ENCODE results near the gene NEDD4L.

The NEDD4L gene

DNA sequence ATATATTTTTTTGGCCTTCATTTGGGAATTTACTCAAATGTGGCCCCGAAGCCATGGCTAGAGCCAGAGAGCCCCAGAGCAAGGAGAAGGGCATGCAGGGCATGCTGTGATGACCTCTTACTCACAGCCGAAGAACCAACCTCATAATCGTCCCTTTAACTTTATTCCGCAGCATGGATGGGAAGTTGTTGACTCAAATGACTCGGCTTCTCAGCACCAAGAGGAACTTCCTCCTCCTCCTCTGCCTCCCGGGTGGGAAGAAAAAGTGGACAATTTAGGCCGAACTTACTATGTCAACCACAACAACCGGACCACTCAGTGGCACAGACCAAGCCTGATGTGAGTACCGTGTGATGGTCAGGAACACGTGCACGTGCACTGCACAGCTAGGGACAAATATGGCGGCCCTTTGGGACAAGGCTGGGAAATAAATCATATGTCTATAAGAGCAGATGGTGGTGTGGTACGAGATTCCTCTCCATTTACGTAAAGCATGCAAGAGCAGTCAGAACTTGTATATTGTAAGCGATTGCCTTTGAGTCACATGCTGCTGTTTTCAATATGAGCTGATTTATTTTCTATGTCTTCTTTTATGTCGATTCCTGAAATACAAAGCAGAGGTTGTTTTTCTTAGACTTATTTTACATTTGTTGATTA is 280.9 kb downstream of the NEDD4L start:
- DNase-seq: no peak

DNA sequence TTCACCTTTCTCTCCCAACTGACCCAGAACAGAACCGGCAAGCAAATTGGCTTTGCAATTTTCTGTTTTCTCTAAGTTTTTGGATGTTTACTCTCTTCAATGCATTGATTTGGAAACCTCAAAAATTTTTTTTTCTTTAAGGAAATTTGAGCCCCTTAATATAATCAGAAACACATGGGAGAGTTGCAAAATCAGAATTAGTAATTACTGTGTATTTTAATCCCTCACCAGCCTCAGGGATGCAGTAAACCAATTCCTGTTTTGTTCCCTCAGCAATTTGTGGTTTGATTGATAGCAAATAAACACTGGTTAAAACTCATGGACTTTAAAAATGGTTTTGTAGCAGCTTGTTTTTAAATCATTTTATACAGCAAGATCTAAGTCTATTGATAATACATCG is 281.5 kb downstream of the NEDD4L start:
- no peak for DNase-seq

GRCh38 chr18:58334061-58334460 is 290.0 kb downstream of the NEDD4L start:
- no peak for DNase-seq

DNA sequence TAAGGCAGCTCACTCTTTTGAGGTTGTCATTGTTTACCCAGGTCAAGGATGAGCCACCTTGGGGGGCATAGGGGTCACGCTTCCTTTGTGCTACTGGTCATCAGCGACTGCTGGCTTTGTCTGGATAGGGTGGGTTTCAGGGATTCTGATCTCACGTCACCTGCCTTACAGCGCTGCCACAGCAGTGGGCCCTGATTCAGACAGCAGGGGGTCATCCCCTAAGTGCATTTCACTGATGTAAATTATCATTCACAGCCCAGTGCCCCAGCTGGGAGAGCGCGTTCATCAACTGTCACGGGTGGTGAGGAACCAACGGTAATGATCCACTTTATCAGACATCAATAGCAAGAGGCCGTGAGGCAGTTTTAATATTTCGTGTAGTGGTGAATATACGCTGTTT is 291.2 kb downstream of the NEDD4L start:
- DNase-seq: no peak

DNA sequence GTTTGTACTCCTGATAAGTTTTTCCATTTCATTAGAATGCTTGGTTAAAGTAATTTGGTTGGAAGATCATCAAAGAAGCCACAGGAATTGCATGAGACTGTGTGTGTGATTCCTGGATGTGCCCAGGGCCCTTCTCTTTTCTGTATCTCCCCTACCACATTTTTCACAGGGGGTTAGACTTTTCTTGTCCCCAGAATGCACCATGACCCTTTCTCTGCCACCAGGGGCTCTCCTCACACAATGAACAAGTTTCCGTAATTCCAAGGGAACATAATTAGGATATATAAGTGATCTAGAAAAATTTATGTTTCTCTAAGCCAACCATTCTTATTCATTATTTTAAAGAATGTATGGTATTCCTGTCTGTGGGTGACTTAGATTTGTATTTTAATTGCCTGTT is 291.8 kb downstream of the NEDD4L start:
- no peak for DNase-seq

DNA sequence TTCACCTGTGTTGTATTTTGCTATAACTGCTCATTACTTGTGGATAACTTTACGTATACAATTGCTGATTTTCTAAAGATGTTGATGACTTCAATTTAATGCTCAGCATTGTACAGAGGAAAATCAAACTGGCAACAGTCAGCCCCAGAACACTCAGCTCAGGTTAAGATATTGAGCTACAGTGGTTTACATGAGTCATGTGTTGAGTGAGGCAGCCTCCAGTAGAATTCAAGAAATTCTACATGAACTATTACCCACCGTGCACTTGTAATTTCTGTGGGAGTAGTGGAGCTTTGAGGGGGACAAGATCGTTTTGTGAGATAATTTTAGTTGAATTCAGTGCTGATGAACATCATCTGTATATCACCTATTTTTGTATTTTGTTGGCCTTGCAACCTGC is 292.6 kb downstream of the NEDD4L start:
- DNase-seq: no peak

GRCh38 chr18:58337285-58337684 is 293.3 kb downstream of the NEDD4L start:
- no peak for DNase-seq

GRCh38 chr18:58337686-58338085 is 293.7 kb downstream of the NEDD4L start:
- no peak for DNase-seq

DNA sequence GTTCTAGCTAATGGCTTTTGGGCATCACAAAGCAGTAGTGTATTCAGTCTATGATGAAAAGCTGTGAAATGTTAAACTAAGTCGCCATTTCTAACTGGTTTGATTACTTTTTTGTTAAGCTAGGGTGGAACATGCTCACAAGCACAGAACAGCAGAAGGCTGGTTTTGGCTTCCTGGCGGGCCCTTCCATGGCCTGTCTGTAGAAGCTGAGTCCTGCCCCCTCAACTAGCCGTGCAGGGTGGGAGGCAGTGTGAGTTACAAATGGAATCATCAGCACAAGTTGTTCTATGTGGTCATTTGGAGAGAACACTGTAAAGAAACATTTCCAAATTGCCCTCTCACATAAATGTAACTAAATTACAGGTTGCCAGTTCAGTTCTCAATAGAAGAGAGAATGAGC is 294.1 kb downstream of the NEDD4L start:
- no peak for DNase-seq

GRCh38 chr18:58338961-58339592 is 295.1 kb downstream of the NEDD4L start:
- DNase-seq: no peak

- no peak for DNase-seq
Observed at GRCh38 chr18:58339890-58340289, 295.9 kb downstream of the NEDD4L start.

DNA sequence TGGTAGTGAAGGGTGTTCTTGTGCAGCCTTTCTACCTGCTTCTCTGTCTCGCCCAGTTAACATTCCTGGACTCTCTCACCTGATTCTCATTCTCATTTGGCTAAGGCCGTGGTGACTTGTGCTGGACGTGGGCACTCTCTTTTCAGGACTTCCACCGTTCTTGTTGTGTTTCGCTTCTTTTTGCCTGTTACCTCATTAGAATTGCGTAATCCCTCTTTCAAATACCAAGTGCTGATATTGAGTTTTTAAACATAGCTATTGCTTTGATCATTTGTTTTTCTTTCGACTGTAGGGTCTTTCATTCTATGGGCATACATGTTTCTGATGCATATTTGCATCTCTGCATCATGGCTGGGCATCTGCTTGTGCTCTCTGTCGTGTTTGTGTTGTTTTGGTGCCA is 297.9 kb downstream of the NEDD4L start:
- no peak for DNase-seq

- no peak for DNase-seq
Observed at GRCh38 chr18:58344080-58344670, 300.1 kb downstream of the NEDD4L start.

- no peak for DNase-seq
Observed at GRCh38 chr18:58344861-58345463, 300.9 kb downstream of the NEDD4L start.

DNA sequence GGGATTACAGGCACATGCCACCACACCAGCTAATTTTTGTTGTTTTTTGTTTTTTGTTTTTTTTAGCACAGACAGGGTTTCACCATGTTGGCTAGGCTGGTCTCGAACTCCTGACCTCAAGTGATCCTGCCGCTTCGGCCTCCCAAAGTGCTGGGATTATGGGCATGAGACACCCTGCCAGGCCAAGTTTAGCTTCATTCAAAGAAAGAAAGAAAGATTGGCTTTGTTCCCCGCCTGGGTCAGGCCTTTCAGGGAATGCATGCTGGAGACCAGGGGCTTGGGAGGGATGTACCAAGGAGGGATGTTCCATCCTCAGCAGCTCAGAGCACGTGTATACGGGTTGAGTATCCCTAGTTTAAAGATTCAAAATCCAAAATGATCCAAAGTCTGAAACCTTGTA is 301.8 kb downstream of the NEDD4L start:
- no peak for DNase-seq

DNA sequence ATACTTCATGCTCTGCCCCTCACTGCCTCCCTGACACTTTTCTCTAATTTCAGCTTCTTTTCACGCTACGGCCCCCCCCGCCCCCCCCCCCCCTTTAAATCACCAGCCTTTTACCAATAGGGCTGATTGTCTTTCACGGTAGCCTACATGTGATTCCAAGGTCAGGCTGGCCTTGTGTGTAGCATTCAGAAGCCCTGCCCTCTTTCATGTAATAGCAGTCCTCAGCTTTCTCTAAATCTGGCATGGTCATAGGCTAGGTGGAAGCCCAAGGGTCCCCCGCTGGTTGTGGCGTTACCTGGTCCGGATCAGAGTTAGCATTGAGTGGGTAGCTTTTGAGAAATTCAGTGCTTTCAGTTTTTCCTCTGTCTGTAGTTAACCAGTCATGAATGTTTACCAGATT is 303.1 kb downstream of the NEDD4L start:
- DNase-seq: no peak

DNA sequence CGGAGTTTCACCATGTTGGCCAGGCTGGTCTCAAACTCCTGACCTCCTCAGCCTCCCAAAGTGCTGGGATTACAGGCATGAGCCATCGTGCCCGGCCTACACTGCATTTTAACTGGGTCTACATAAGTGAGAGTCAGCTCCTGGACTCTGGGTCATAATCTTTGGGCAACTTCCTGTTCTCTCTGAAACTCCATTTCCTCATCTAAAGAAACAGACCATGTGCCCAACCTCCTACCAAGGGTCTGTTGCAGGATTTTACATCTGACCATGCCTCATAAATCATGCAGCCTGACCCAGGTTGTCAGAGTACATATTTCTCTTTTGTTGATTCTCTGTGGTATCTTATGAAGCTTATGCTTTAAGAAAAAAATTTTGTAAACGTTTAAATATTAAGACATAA is 304.5 kb downstream of the NEDD4L start:
- DNase-seq: no peak

GRCh38 chr18:58348951-58349350 is 304.9 kb downstream of the NEDD4L start:
- no peak for DNase-seq

DNA sequence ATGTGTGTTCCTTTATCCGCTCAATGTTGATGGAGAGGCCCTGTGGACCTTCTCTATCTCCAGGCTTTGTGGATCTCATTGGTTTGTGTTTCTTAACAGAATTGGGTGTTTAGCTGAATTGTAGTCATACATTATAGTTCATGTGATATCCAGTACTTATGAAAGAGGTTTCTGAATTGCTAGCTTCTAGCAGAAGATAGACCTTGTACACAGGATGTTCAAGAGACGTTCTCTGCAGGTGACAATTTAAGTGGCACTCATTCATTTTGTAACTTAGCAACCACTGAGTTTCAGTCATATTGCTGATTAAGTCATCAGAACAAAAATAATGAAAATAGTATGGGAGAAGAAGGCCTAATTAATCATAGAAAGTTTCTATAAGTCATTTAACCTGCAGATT is 305.6 kb downstream of the NEDD4L start:
- no peak for DNase-seq

DNA sequence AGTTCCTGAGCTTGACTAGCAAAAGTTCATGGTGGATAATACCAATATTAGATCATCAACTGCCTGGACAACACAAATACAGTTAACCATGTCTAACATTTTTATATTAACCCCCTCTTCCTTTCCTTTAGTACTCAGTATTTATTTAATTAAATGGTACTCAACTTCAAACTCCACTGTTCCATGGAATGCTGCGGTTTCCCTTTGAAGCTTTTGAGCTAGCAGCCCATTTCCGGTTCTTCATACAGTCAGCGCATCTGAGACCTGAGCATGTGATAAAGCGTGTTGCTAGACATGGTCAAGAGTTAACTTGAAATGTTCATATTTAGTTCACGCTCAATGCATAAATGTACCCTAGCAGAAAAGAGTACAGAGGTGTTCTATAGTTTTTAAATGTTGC is 306.5 kb downstream of the NEDD4L start:
- no peak for DNase-seq

DNA sequence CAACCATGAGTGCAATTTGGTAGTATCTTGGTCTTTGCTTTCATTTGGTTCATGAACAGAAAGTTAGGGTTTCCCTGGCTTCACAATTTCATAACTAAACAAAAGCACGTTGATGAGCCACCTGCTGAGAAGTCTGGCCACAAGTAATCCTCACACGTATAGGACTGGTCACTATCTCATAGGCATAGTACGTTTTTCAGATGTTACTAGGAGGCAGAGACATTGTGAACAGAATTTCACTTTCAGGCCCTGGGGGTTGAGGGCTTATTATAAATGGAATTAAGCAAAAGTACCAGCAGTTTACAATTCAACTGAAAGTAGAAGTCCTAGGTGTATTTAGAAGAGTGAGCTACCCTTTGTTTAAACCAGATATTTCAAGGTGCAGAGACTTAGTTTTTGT is 307.8 kb downstream of the NEDD4L start:
- DNase-seq: no peak

GRCh38 chr18:58353581-58353980 is 309.6 kb downstream of the NEDD4L start:
- no peak for DNase-seq

DNA sequence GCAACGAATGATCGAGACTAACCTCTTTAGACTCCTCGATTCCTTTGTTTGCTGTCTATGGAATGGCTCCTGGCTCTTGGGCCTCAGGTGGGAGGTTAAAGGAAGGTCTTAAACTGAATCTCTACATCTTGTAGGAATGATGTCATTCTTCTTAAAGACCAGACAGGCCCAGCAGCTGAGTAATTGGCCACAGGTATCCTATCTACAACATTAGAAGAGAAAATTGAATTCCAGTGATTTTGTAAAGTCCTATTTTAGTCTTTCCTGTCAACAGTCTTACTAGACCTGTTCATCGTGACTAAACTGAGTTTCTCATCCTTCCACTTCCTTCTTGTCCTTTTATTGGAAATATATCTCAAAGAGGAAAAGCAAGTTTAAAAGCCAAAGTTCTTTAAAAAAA is 310.0 kb downstream of the NEDD4L start:
- no peak for DNase-seq

GRCh38 chr18:58354791-58355190 is 310.8 kb downstream of the NEDD4L start:
- no peak for DNase-seq

Measured in effector CD4-positive, alpha-beta T cell (primary cell).